Lung (tissue), 14 donors: ENCODE data around the gene SPDYE9. TPM values are rescaled to one million over a fixed set of nuclear protein-coding genes. Genes with fewer than 3 reads are reported as not detected.
"Not testable (repeated sequence)": the region's sequence is repeated elsewhere in the genome, so short reads cannot be mapped to it uniquely, and the experiment has no call there.

Experiments
- ATAC-seq: fragments of 200-7000 bp; cut with Tn5 transposase; one replicate; pipeline ENCODE4 v1.9.1; 2020; ENCODE audit warnings: moderate number of reproducible peaks; ENCODE audit not compliant: insufficient read depth, low FRiP score
- DNase-seq, 3 donors: peaks; one replicate each; pipeline ENCODE4 v3.0.0-alpha.2; 2013 to 2017
- H3K27ac ChIP-seq, 2 donors: one replicate each; pipeline ENCODE4 v1.5.1; 2013; ENCODE audit warnings: mild to moderate bottlenecking in 2 of 2, moderate library complexity in 2 of 2, control low read depth in 1 of 2, inconsistent platforms in 1 of 2, low read depth in 1 of 2, low read length in 1 of 2
- H3K27me3 ChIP-seq, 3 donors: one replicate each; pipeline ENCODE4 v1.5.1; 2013; ENCODE audit warnings: low read length in 2 of 3; ENCODE audit not compliant: control insufficient read depth in 3 of 3, insufficient read depth in 3 of 3
- H3K36me3 ChIP-seq, 4 donors: one replicate each; pipeline ENCODE4 v1.5.1; 2013; ENCODE audit warnings: low read length in 4 of 4, mild to moderate bottlenecking in 1 of 4, moderate library complexity in 1 of 4; ENCODE audit not compliant: control insufficient read depth in 4 of 4, insufficient read depth in 4 of 4
- H3K4me1 ChIP-seq, 5 donors: one replicate each; pipeline ENCODE4 v1.5.1; 2013; ENCODE audit warnings: low read length in 5 of 5, mild to moderate bottlenecking in 2 of 5, moderate library complexity in 1 of 5; ENCODE audit not compliant: control insufficient read depth in 5 of 5, insufficient read depth in 5 of 5
- H3K4me3 ChIP-seq: one replicate; pipeline ENCODE4 v1.5.1; 2013; ENCODE audit warnings: mild to moderate bottlenecking, control low read depth, moderate library complexity
- H3K9ac ChIP-seq, 2 donors: one replicate each; pipeline ENCODE4 v1.5.1; 2013; ENCODE audit warnings: low read length in 2 of 2, control low read depth in 1 of 2; ENCODE audit not compliant: insufficient read depth in 1 of 2
- H3K9me3 ChIP-seq, 4 donors: one replicate each; pipeline ENCODE4 v1.5.1; 2013; ENCODE audit warnings: low read length in 3 of 4, mild to moderate bottlenecking in 1 of 4, moderate library complexity in 1 of 4; ENCODE audit not compliant: control insufficient read depth in 4 of 4, insufficient read depth in 3 of 4
- WGBS, 2 donors: extraction: QIAGEN DNeasy Blood & Tissue Kit; methylation state at CpG; one replicate each; pipeline ENCODE4 v1.1.7; 2013; 5-methylcytosine and 5-hydroxymethylcytosine counted together
- long read RNA-seq, 5 donors: transcript quantifications; one replicate each; lab custom pipeline, GENCODE V29; 2026
- polyA plus RNA-seq, 2 donors: library from polyadenylated mRNA; stranded (reverse); fragments of 200-250 nt; gene quantifications; one replicate each; pipeline ENCODE4 v1.2.1, GENCODE V29; 2013
- total RNA-seq, 2 donors: library from RNA; depleted of rRNA in 1 of 2; stranded (reverse); fragments of >200 nt in 1 of 2; gene quantifications; one replicate each; pipeline ENCODE4 v1.2.1, GENCODE V29; 2014 to 2021
- donor health status: Bipolar disorder and iron deficiency.
- donor health status: healthy.
- donor health status: DM: yes; HTN: yes; CAD: no.

Gene SPDYE9
- total RNA-seq (under 1 TPM in 1 of 2 donors, not detected in 1; 0.11 TPM), polyA plus RNA-seq (not detected)
- long read RNA-seq, donor 1 = 0 reads
- long read RNA-seq, donor 2 = 0 reads
- long read RNA-seq, donor 3 = 0 reads
- long read RNA-seq, donor 4 = 0 reads
- long read RNA-seq, donor 5 = 0 reads

- not testable (repeated sequence) for H3K4me3 ChIP-seq, H3K27ac ChIP-seq, H3K27me3 ChIP-seq, H3K36me3 ChIP-seq, H3K4me1 ChIP-seq, H3K9ac ChIP-seq, H3K9me3 ChIP-seq, DNase-seq, ATAC-seq
- WGBS, 2 donors = no CpG with 5 or more reads among the region's 8 CpGs
These were observed at the start of gene SPDYE9 for GRCh38 chr7:73085938-73086337. Gene SPDYE9, minus strand, starts transcription at chr7:73086038. Its CDS starts 1,800 bp downstream, at chr7:73084238.

- H3K4me1 ChIP-seq, H3K4me3 ChIP-seq, DNase-seq, H3K36me3 ChIP-seq, H3K27ac ChIP-seq, ATAC-seq, H3K9ac ChIP-seq, H3K9me3 ChIP-seq, H3K27me3 ChIP-seq: not testable (repeated sequence)
- WGBS, 2 donors = no CpG with 5 or more reads among the region's 2 CpGs
These were observed 49.0 kb upstream of the SPDYE9 start for GRCh38 chr7:73134866-73135265.

DNA sequence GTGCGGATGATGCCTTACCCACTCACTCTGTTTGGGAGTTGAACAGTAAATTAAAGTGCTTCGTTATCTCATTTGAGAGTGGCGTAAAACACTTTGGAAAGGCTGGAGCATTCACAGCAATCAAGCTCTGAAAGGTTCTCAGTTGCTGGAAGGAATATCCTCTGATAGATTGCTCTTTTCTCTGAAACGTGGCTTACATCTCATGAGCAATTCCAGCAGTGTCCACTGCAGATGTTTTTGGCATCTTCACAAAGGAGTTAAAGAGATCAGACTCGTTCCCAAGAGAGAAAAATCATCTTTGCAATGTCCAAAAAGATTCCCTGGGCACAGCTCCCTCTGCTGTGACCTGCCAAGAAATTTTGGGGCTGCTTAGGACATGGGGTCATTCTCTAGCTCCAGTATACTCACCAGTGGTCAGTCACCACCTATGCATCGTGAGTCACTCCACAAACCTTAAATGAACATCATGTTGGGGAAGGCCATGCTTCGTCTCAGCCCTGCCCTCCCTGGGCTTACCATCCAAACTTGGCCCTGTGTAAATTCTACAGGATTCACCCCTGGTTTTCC lies 46.9 kb upstream of the SPDYE9 start:
- 91 to 100% methylated on average over 3 of the region's 7 CpGs for WGBS, 2 donors
- H3K27ac ChIP-seq, H3K4me1 ChIP-seq, DNase-seq, H3K9ac ChIP-seq, H3K27me3 ChIP-seq, H3K36me3 ChIP-seq, H3K9me3 ChIP-seq, ATAC-seq, H3K4me3 ChIP-seq: not testable (repeated sequence)

DNA sequence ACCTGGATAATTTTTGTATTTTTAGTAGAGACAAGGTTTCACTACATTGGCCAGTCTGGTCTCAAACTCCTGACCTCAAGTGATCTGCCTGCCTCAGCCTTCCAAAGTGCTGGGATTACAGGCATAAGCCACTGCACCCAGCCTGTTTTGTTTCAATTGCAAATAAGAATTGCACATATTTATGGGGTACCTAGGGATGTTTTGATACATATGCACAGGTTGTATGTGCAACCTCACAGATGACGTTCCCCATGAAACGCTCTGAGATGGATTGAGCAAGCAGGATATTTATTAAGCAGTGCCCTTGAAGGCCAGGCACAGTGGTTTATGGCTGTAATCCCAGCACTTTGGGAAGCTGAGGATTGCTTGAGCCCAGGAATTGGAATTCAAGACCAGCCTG lies 44.8 kb upstream of the SPDYE9 start:
- H3K9ac ChIP-seq, H3K9me3 ChIP-seq, H3K27me3 ChIP-seq, ATAC-seq, H3K4me3 ChIP-seq, DNase-seq, H3K4me1 ChIP-seq, H3K27ac ChIP-seq, H3K36me3 ChIP-seq: not testable (repeated sequence)
- no CpG with 5 or more reads among the region's 2 CpGs for WGBS, 2 donors

DNA sequence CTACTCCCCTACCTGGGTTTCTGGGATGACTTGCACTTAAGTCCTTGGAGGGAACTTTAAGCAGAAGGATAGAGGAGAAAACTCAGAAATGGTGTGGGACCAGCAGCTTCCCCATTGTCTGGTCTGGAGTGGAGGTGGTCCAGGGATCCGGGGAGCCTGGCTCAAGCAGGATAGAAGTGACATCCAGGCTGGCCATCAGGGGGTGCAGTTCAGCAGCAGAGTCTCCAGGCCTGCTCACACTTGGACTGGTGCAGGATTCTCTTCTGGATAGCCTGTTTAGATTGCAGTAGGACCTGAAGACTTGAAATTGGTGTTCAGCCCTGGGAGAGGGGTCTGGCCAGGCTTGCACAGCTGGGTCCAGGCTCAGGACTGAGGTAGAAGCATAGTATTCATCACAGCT lies 38.3 kb upstream of the SPDYE9 start:
- ATAC-seq, H3K9me3 ChIP-seq: not testable (repeated sequence)

GRCh38 chr7:73122778-73123447 lies 37.1 kb upstream of the SPDYE9 start:
- ATAC-seq, DNase-seq, H3K4me3 ChIP-seq, H3K9me3 ChIP-seq, H3K4me1 ChIP-seq, H3K27me3 ChIP-seq, H3K27ac ChIP-seq, H3K9ac ChIP-seq, H3K36me3 ChIP-seq: not testable (repeated sequence)
- WGBS, 2 donors = 89% methylated on average over 2 to 3 of the region's 4 CpGs

More for the DNA sequence above, 38.3 kb upstream of the SPDYE9 start:
- not testable (repeated sequence) for DNase-seq, H3K27ac ChIP-seq, H3K9ac ChIP-seq, H3K36me3 ChIP-seq, H3K27me3 ChIP-seq, H3K4me3 ChIP-seq, H3K4me1 ChIP-seq
- no CpG with 5 or more reads among the region's 1 CpG for WGBS, 2 donors

- DNase-seq, ATAC-seq, H3K4me1 ChIP-seq, H3K9ac ChIP-seq, H3K4me3 ChIP-seq, H3K36me3 ChIP-seq, H3K9me3 ChIP-seq, H3K27ac ChIP-seq, H3K27me3 ChIP-seq: not testable (repeated sequence)
- no CpG with 5 or more reads among the region's 1 CpG for WGBS, 2 donors
These were observed 32.3 kb upstream of the SPDYE9 start for GRCh38 chr7:73118155-73118554.

GRCh38 chr7:73057811-73058210 lies 28.0 kb downstream of the SPDYE9 start, which contains the start of gene SPDYE11:
Gene SPDYE11, minus strand, starts transcription at chr7:73057911. Its CDS starts 1,800 bp downstream, at chr7:73056111.
- not testable (repeated sequence) for ATAC-seq, DNase-seq, H3K27ac ChIP-seq, H3K9ac ChIP-seq, H3K36me3 ChIP-seq, H3K27me3 ChIP-seq, H3K4me3 ChIP-seq, H3K4me1 ChIP-seq, H3K9me3 ChIP-seq
- WGBS, 2 donors = no CpG with 5 or more reads among the region's 8 CpGs
